ENCODE measurements around the gene KIRREL3.

GRCh38 chr11:126748793-126749192, 251.8 kb downstream of the KIRREL3 start:
- no peak for TF ChIP-seq POLR2AphosphoS5 (IDR thresholded peaks at IDR 0.05)
- TF ChIP-seq, protein P1, sequence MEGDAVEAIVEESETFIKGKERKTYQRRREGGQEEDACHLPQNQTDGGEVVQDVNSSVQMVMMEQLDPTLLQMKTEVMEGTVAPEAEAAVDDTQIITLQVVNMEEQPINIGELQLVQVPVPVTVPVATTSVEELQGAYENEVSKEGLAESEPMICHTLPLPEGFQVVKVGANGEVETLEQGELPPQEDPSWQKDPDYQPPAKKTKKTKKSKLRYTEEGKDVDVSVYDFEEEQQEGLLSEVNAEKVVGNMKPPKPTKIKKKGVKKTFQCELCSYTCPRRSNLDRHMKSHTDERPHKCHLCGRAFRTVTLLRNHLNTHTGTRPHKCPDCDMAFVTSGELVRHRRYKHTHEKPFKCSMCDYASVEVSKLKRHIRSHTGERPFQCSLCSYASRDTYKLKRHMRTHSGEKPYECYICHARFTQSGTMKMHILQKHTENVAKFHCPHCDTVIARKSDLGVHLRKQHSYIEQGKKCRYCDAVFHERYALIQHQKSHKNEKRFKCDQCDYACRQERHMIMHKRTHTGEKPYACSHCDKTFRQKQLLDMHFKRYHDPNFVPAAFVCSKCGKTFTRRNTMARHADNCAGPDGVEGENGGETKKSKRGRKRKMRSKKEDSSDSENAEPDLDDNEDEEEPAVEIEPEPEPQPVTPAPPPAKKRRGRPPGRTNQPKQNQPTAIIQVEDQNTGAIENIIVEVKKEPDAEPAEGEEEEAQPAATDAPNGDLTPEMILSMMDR (IDR thresholded peaks at IDR 0.05 in 8 of 11, conservative IDR thresholded peaks at IDR 0.05 in 3 of 11), result no peak
